HG03558 (cell line): ENCODE results near the gene PROB1.
"Not testable (repeated sequence)": the region's sequence is repeated elsewhere in the genome, so short reads cannot be mapped to it uniquely, and the experiment has no call there.

ENCODE experiments used
- ATAC-seq: cut with Tn5 transposase; IDR thresholded peaks from one replicate; pipeline ENCODE4 v1.9.1; 2021; ENCODE audit warnings: moderate number of reproducible peaks; ENCODE audit not compliant: unreplicated experiment; ENCODE audit errors: extremely low read depth

PROB1 gene

GRCh38 chr5:139381837-139382761 lies 12.8 kb downstream of the PROB1 start:
- no peak for ATAC-seq

- no peak for ATAC-seq
These were observed 15.1 kb downstream of the PROB1 start for GRCh38 chr5:139379626-139380449.

GRCh38 chr5:139378941-139379361 lies 16.0 kb downstream of the PROB1 start:
- no peak for ATAC-seq

GRCh38 chr5:139378101-139378825 lies 16.6 kb downstream of the PROB1 start:
- no peak for ATAC-seq

GRCh38 chr5:139377226-139377625 lies 17.7 kb downstream of the PROB1 start:
- ATAC-seq: no peak

- ATAC-seq: no peak
These were observed 18.5 kb downstream of the PROB1 start for GRCh38 chr5:139376364-139376763.

GRCh38 chr5:139374909-139375308 lies 20.0 kb downstream of the PROB1 start:
- ATAC-seq: no peak

- no peak for ATAC-seq
These were observed 23.1 kb downstream of the PROB1 start for GRCh38 chr5:139371482-139372435.

- ATAC-seq: no peak
These were observed 25.7 kb downstream of the PROB1 start for GRCh38 chr5:139369181-139369580.

- no peak for ATAC-seq
These were observed 26.3 kb downstream of the PROB1 start for GRCh38 chr5:139368613-139369012.

- ATAC-seq: no peak
These were observed 30.4 kb downstream of the PROB1 start for GRCh38 chr5:139364466-139364865.

GRCh38 chr5:139363937-139364336 lies 31.0 kb downstream of the PROB1 start:
- ATAC-seq: no peak

GRCh38 chr5:139361835-139362429 lies 33.0 kb downstream of the PROB1 start:
- ATAC-seq: no peak

- no peak for ATAC-seq
These were observed 34.5 kb downstream of the PROB1 start for GRCh38 chr5:139360384-139360783.

GRCh38 chr5:139358064-139358463 lies 36.8 kb downstream of the PROB1 start:
- ATAC-seq: no peak

GRCh38 chr5:139355900-139356299 lies 39.0 kb downstream of the PROB1 start:
- not testable (repeated sequence) for ATAC-seq

- ATAC-seq: no peak
These were observed 40.7 kb downstream of the PROB1 start for GRCh38 chr5:139354186-139354585.

- not testable (repeated sequence) for ATAC-seq
These were observed 47.0 kb downstream of the PROB1 start for GRCh38 chr5:139347863-139348262.

- ATAC-seq: not testable (repeated sequence)
These were observed 49.5 kb downstream of the PROB1 start for GRCh38 chr5:139345442-139345841.
